Upper lobe of left lung (tissue), 4 donors: ENCODE measurements around the gene PSMB2.

ENCODE experiments used
- CTCF ChIP-seq, 6 experiments: fragments of 450-650 bp in 4 of 6; fragments of 200-600 bp in 2 of 6; sonication (generic) in 2 of 6; IDR thresholded peaks; one replicate each; pipeline ENCODE4 v1.5.1; 2016 to 2019; ENCODE audit warnings: antibody characterized with exemption in 6 of 6
- EP300 ChIP-seq, 4 donors: sonication (generic); formaldehyde crosslinking; IDR thresholded peaks; one replicate each; pipeline ENCODE4 v1.5.1; 2017; ENCODE audit warnings: antibody characterized with exemption in 4 of 4, control low read depth in 2 of 4
- POLR2A ChIP-seq, 4 donors: fragments of 450-650 bp; IDR thresholded peaks; one replicate each; pipeline ENCODE4 v1.5.1; 2016 to 2017; ENCODE audit warnings: antibody characterized with exemption in 4 of 4, mild to moderate bottlenecking in 2 of 4

- TF ChIP-seq POLR2A (IDR thresholded peaks at IDR 0.05) (no peak), CTCF (IDR thresholded peaks at IDR 0.05) (no peak), EP300 (IDR thresholded peaks at IDR 0.05) (no peak)
Observed at GRCh38 chr1:35656863-35657232, 15.5 kb upstream of the PSMB2 start.
